Measurements from ENCODE around the gene LEO1. TPM values are rescaled to one million over a fixed set of nuclear protein-coding genes. Genes with fewer than 3 reads are reported as not detected.

The LEO1 gene
- total and polyA plus RNA-seq, 2 of the 13 experiments (the other 11 are each of a cell fraction or from before 2014, with no cell fraction given): 17.0 to 60.3 TPM

- peak; percentile 74 for TF ChIP-seq ZNF142 (CRISPR knock-in tag; IDR thresholded peaks at IDR 0.05)
- TF ChIP-seq HBP1 (CRISPR knock-in tag; IDR thresholded peaks at IDR 0.05; ENCODE audit: low read depth): peak; percentile 51; the same call in 1 of the 2 replicates
- TF ChIP-seq TBX2 (CRISPR knock-in tag; IDR thresholded peaks at IDR 0.05; ENCODE audit: borderline replicate concordance): peak; percentile 45; the same call in 1 of the 2 replicates
- no peak; the same call in 1 of the 2 replicates for TF ChIP-seq SNAPC4 (CRISPR knock-in tag; IDR thresholded peaks at IDR 0.05)
- no peak for TF ChIP-seq ATF6 (CRISPR knock-in tag; conservative IDR thresholded peaks at IDR 0.05)
- peak; percentile 86 for TF ChIP-seq RXRA (CRISPR knock-in tag; IDR thresholded peaks at IDR 0.05)
- peak; percentile 39; the same call in 1 of the 2 replicates for TF ChIP-seq REPIN1 (CRISPR knock-in tag; IDR thresholded peaks at IDR 0.05; ENCODE audit: borderline replicate concordance, low read depth)
- TF ChIP-seq NONO (IDR thresholded peaks at IDR 0.05): no peak
- TF ChIP-seq NONO (CRISPR knock-in tag; conservative IDR thresholded peaks at IDR 0.05): peak; percentile 58; the same call in 1 of the 2 replicates
- peak; percentile 21 for TF ChIP-seq ASH2L (IDR thresholded peaks at IDR 0.05; ENCODE audit: insufficient read length, low read depth, low read length)
Observed at GRCh38 chr15:52019394-52020220, 48.0 kb upstream of the LEO1 start (continued).

All from HepG2 (cell line).